GM19455 (cell line): ENCODE measurements around the gene ERP27.

Source experiments
- ATAC-seq: cut with Tn5 transposase; IDR thresholded peaks from one replicate; pipeline ENCODE4 v1.9.1; 2021; ENCODE audit not compliant: unreplicated experiment

Gene ERP27

GRCh38 chr12:14904854-14905253 lies 33.5 kb downstream of the ERP27 start:
- ATAC-seq: no peak

DNA sequence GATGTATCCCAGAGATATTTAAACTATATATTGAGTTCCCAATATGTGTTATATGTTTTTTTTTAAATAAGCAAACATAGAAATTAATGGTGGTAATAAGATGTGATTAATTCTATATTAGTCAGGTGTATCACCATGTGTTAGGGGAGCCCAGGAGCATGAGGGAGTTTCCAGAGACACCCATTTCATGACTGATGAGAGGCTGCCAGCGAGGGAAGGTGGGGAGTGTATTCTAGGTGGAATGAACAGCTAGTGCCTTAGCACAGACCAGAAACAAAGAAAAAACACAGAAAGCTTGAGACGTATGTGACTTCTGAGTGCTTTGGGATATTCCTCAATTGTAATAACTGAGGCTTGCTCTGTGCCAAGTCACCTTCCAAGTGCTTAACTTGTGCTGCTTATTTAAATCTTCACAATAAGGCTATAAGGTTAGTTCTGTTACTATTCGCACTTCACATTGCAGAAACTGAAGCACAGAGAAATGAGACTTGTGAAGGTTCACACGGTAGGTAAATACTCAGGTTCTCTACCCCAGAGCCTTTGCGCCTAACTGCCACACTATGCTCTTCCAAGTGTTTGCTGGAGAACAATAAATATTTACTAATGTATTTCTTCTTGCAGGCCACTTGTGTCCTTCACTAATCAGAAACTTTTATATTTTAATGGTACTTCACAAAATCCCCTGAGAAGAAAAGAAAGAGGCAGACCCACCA lies 34.8 kb downstream of the ERP27 start:
- no peak for ATAC-seq

GRCh38 chr12:14902465-14902864 lies 35.9 kb downstream of the ERP27 start:
- no peak for ATAC-seq

- no peak for ATAC-seq
These were observed 37.1 kb downstream of the ERP27 start for GRCh38 chr12:14901228-14901562.

DNA sequence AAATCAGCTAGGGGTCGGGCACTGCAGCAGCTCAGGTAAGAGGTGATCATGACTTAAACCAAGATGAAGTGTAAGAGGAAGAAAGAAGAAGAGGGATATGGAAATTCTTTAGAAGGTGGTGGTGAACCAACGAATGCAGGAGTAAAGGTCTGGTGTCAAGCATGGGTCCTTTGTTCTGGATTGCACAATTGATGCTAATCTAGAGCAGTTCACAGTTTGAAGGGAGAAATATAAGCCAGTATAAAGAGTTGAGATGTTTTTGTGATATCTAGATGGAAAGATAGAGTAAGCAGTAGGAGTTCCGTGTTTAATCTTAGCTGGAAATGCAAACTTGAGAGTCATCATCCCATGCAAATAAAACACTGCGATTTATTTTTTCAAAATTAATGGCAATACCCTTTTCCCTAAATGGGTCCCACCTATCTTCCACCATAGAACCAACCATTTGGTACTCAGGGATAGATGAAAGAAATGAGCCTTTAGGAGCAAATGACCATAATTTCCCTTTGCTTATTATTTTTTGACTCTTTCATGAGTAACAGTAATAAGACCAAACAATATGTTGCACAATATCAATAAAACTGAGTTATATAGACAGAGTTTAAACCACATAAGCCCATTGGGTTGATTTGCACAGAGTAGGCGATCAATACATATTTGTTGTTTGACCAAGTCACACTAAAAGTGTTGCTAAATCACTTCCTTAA lies 37.7 kb downstream of the ERP27 start:
- no peak for ATAC-seq

DNA sequence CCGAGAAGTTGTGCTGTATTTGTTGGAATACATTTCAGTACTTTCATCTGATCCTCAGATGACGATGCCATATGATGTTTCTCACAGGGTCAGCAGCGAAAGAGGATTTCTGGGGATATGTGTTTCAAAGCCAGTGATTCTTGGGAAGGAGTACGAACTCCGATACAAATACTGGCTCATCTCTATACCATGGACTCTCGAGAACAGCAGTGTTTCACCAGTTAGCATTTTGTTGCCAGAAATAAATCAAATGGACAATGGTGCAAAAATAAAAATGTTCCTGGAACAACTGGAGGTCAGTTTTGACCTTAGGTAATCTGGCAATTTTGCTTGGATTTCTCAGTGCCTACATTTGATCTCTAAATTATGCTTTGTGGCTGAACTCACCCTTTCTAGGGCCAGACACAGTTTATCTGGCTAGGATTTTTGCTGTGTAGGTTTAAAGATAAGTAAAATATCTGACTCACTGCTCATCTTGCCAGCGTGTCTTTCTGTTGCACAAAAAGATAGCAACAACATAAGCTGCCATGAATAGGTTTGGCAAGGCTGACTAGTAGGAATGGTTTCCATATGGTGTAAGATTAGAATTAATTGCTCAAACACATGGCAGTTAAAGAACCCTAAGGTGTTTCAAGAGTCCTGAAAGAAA lies 41.7 kb downstream of the ERP27 start:
- no peak for ATAC-seq

DNA sequence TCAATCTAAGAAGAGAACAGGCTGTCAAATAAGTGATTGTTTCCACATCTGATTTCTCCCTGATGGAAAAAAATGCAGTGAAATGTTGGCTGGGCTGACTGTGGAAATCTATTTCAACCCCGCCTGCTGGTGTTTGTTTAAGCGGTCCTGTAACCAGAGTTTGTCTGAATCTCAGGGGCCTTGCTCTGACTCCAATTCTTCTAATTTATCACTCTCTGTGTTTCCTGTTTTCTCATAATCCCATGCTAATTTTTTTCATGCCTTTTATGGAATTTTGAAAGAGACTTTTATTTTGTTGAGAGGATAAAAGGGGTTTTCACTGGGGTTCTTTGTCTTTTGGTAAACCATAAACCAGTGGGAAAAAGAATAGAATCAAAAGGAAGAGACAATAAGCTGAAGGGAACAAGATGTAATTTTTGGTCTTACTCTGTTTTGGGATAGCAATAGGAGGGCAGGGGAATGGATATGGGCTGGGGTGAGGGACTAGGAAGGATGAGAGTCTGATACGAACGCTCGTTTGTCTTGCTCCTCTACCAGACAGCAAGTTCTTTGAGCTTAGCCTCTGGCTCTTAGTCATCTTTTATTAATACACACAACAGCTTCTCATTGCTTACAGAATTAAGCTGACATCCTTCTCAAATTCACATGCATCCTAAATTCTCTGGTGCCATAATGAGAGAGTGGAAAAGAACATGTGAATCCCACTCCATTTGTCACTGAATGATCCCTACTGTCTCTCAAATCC lies 44.7 kb downstream of the ERP27 start:
- ATAC-seq: no peak

GRCh38 chr12:14892726-14893505 lies 45.4 kb downstream of the ERP27 start:
- no peak for ATAC-seq

- no peak for ATAC-seq
These were observed 47.6 kb downstream of the ERP27 start for GRCh38 chr12:14890701-14891100.

DNA sequence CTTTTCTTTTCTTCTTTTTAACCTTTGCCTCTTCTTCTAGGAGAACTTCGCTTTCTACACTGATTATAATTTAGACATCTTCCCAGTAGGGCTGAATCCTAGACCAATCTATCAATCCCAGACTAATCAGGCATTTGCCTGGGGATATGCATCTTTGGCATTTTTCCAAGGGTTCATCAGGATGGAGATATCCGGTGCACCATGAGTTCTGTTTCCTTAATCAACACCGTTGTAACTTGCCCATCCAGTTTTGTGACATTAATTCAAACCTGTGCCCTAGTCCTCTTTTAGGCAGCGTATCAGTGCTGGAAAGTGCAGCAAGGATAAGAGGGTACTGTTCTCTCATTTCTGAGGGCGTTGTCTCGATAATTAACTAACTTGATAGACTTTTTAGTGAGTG lies 52.1 kb downstream of the ERP27 start:
- no peak for ATAC-seq

DNA sequence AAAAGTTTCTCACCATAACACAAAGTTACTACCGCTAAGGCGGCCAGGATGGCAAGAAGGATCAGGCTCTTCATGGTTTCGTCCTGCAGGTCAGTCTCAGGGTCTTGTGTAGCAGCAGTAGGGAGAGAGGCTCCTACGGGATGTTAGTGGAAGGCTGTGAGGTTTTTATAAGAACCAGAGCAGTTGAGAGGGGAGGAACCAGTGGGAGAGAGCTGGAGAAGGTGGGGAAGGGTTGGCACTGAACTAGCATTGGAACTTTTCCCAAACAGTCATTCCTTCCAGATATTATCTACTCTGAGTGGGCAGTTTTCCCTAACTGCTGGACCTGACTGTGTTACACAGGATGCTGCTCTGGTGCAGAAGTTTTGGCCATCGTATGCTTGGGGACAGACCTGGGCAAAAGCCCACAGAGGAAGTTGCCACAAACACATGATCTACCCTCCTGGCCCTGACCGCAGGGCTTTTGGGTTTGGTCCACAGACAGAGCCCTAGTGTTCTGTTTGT lies 52.6 kb downstream of the ERP27 start, which contains the start of gene MGP:
Gene MGP, minus strand, starts transcription at position 137 of the 504 bp plus-strand sequence. Its CDS starts 63 bp downstream, at position 74.
- no peak for ATAC-seq

- ATAC-seq: peak; percentile 95
These were observed 53.9 kb downstream of the ERP27 start for GRCh38 chr12:14884458-14884878.

DNA sequence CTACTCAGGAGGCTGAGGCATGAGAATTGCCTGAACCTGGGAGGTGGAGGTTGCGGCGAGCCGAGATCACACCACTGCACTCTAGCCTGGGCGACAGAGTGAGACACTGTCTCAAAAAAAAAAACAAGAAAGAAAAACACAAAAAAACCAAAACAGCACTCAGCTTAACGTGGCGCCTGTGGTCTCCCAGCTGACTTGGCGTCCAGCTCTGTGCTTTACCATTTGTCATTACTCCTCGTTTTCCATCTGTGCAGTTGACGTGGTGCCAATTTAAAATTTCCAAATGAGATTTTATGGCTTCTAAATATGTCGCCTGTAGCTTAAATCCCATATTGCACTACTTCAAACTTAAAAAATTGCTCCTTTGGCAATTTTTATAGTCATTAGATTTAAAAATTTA lies 54.7 kb downstream of the ERP27 start:
- ATAC-seq: no peak

- ATAC-seq: no peak
These were observed 57.4 kb downstream of the ERP27 start for GRCh38 chr12:14880890-14881453.

GRCh38 chr12:14879222-14879933 lies 59.0 kb downstream of the ERP27 start:
- no peak for ATAC-seq

DNA sequence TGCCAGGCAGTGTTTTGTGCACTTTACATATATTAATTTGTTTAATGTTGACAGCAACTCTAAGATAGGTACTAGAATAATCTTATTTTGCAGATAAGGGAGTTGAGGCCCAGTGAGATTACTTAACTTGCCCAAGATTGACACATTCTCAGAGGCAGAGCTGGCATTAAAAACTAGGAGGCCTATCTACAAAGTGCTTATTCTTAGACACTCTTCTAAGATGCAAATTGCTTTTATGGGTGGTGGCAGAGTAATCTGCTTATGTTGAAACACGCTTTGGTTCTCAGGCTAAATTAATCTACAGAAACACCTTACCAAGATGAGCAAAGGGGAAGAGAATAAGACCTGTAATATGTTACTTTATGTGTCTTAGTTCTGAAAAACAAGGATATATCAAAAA lies 59.8 kb downstream of the ERP27 start:
- no peak for ATAC-seq

GRCh38 chr12:14876833-14877232 lies 61.5 kb downstream of the ERP27 start:
- ATAC-seq: no peak

- no peak for ATAC-seq
These were observed 63.5 kb downstream of the ERP27 start for GRCh38 chr12:14874882-14875281.

DNA sequence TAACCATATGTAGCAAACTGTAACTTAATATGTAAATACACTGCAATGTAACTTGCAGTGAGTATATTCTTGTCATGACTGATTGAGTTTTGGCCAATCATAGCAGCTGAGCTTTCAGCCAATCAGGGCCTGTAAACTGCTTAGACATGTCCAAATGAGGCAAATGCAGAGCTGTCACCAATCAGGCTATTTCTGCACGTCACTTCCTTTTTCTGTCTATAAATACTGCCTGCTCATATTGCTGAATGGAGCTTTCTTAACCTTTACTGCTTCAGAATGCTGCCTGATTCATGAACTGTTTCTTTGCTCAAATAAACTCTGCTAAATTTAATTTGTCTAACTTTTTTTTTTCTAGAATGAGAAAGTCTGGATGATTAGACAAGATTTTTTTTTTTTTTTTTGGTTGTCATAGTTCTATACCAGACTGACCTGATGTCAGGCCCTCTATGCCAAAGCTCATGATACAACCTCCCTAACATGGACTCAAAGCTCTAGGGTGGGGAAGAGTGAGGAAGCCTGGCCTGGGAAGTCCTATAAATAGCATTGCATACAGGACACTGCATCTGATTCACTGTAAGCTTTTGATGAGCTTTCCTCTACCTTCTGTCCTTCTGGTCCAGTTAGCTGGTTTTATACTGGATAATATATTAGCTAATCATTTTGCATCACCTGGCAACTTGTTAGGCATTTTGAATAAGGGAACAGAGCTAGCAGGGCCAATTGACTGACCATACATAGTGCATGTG lies 64.7 kb downstream of the ERP27 start:
- ATAC-seq: no peak
